ENCODE data around the gene SNAP25. TPM values are rescaled to one million over a fixed set of nuclear protein-coding genes. Genes with fewer than 3 reads are reported as not detected.

The SNAP25 gene
- total and polyA plus RNA-seq, 10 of the 15 experiments (the other 5 are each of a cell fraction or from before 2014, with no cell fraction given): not detected

- TF ChIP-seq, protein P1, sequence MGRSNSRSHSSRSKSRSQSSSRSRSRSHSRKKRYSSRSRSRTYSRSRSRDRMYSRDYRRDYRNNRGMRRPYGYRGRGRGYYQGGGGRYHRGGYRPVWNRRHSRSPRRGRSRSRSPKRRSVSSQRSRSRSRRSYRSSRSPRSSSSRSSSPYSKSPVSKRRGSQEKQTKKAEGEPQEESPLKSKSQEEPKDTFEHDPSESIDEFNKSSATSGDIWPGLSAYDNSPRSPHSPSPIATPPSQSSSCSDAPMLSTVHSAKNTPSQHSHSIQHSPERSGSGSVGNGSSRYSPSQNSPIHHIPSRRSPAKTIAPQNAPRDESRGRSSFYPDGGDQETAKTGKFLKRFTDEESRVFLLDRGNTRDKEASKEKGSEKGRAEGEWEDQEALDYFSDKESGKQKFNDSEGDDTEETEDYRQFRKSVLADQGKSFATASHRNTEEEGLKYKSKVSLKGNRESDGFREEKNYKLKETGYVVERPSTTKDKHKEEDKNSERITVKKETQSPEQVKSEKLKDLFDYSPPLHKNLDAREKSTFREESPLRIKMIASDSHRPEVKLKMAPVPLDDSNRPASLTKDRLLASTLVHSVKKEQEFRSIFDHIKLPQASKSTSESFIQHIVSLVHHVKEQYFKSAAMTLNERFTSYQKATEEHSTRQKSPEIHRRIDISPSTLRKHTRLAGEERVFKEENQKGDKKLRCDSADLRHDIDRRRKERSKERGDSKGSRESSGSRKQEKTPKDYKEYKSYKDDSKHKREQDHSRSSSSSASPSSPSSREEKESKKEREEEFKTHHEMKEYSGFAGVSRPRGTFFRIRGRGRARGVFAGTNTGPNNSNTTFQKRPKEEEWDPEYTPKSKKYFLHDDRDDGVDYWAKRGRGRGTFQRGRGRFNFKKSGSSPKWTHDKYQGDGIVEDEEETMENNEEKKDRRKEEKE (IDR thresholded peaks at IDR 0.05): no peak
- TF ChIP-seq RELB (IDR thresholded peaks at IDR 0.05; ENCODE audit: low read depth): no peak
- TF ChIP-seq KLF5 (IDR thresholded peaks at IDR 0.05; ENCODE audit: partially characterized antibody): no peak
- no peak for TF ChIP-seq SIX5 (IDR thresholded peaks at IDR 0.05; ENCODE audit: low read depth, low read length, severe bottlenecking)
- no peak for TF ChIP-seq NRF1 (conservative IDR thresholded peaks at IDR 0.05; ENCODE audit: low read depth, low read length)
- no peak for TF ChIP-seq SREBF1 (IDR thresholded peaks at IDR 0.05; ENCODE audit: low read length)
- no peak for TF ChIP-seq PAX5 (IDR thresholded peaks at IDR 0.05; ENCODE audit: borderline replicate concordance, low read depth, low read length)
- TF ChIP-seq, protein P2, sequence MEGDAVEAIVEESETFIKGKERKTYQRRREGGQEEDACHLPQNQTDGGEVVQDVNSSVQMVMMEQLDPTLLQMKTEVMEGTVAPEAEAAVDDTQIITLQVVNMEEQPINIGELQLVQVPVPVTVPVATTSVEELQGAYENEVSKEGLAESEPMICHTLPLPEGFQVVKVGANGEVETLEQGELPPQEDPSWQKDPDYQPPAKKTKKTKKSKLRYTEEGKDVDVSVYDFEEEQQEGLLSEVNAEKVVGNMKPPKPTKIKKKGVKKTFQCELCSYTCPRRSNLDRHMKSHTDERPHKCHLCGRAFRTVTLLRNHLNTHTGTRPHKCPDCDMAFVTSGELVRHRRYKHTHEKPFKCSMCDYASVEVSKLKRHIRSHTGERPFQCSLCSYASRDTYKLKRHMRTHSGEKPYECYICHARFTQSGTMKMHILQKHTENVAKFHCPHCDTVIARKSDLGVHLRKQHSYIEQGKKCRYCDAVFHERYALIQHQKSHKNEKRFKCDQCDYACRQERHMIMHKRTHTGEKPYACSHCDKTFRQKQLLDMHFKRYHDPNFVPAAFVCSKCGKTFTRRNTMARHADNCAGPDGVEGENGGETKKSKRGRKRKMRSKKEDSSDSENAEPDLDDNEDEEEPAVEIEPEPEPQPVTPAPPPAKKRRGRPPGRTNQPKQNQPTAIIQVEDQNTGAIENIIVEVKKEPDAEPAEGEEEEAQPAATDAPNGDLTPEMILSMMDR (IDR thresholded peaks at IDR 0.05 in 2 of 3, conservative IDR thresholded peaks at IDR 0.05 in 1 of 3; ENCODE audit: control insufficient read depth in 2 of 3, extremely low read depth in 1 of 3, insufficient read depth in 1 of 3, low read depth in 3 of 3, low read length in 3 of 3): no peak
- TF ChIP-seq GATAD2B (conservative IDR thresholded peaks at IDR 0.05; ENCODE audit: low read depth): no peak
- no peak for TF ChIP-seq ZNF384 (IDR thresholded peaks at IDR 0.05; ENCODE audit: borderline replicate concordance, low read depth, low read length)
- no peak for TF ChIP-seq IRF4 (IDR thresholded peaks at IDR 0.05; ENCODE audit: low read depth, low read length)
- no peak for TF ChIP-seq PML (IDR thresholded peaks at IDR 0.05; ENCODE audit: low read length)
Observed at GRCh38 chr20:10286356-10286755, 67.7 kb downstream of the SNAP25 start (continued).
